ENCODE measurements around the gene ALG2.
"Not testable (repeated sequence)": the region's sequence is repeated elsewhere in the genome, so short reads cannot be mapped to it uniquely, and the experiment has no call there.

The ALG2 gene

DNA sequence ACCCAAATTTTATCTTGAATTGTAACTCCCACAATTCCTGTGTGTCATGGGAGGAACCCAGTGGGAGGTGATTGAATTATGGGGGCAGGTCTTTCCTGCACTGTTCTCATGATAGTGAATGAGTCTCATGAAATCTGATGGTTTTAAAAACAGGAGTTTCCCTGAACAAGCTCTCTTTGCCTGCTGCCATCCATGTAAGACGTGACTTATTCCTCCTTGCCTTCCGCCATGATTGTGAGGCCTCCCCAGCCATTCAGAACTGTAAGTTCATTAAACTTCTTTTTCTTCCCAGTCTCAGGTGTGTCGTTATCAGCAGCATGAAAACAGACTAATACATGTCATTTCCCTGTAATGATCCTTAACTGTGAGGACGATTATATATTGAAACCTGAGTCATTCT lies 16.1 kb upstream of the ALG2 start:
- not testable (repeated sequence) for DNase-seq (ENCODE audit: low read depth in 2 of 2)

- no peak for DNase-seq (ENCODE audit: low read depth in 2 of 2)
Measured at GRCh38 chr9:99237356-99237755, 15.6 kb upstream of the ALG2 start.

DNA sequence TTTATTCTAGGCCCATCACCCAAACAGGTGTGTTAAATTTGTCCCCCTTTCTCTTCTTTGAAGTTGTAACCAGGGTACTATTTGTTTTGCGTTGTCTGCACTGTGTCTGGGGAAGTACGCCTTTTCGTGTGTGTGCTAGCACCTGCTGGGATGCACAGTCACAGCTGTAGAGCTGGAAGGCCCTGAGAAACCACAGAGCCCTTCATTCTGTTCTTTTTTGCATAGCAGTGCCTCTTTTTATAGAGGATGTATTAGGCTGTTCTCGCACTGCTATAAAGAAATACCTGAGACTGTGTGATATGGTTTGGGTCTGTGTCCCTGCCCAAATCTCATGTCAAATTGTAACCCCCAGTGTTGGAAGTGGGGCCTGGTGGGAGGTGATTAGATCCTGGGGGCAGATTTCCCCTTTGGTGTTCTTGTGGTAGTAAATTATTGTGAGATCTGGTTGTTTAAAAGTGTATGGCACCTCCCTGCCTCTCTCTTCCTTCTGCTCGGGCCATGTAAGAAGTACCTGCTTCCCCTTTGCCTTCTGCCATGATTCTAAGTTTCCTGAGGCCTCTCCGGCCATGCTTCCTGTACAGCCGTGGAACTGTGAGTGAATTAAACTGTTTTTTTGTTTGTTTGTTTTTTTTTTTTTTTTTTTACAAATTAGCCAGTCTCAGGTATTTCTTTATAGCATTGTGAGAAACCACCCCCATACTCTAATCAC lies 14.3 kb upstream of the ALG2 start:
- DNase-seq (ENCODE audit: low read depth in 2 of 2), result no peak

DNA sequence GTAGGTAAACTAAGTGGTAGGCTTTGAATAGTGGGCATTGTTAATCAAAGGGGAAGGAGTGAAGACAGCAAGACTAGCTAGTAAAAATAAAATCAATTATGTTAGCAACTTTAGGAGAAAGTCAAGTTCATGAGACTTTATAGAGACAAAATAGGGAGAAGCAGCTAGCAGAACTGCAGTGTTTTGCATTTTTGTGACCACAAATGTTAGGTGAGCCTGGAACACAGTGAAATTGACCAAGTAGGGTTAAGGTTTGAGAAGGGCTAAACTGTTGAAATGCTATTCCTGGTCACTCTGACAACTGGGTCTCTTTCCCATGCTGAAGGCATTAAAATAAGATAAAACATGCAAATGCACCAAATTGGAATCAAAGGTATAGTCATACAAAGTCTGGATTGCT lies 13.3 kb upstream of the ALG2 start:
- no peak for DNase-seq (ENCODE audit: low read depth in 2 of 2)

DNA sequence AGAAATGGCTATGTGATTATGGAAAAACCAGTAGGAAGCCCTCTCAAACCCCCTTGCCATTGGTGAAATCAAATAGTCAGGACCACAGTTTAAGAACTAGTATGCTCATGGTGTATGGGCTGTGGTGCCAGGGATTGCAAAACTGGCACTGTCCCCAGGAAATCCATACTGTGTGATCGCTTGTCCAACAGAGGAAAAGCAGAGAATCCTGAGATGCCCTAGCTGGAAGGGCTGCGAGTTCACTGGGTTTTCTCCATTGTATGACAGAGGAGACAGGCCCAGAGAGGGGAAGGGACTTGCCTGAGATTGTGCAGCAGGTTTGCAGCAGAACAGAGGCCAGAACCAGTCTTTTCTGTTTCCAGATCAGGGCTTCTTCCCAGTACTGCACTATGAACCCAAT lies 12.9 kb upstream of the ALG2 start:
- DNase-seq (ENCODE audit: low read depth in 2 of 2), result no peak

GRCh38 chr9:99231711-99232110 lies 10.0 kb upstream of the ALG2 start:
- peak in 1 of 2 donors; percentile 21 for DNase-seq (ENCODE audit: low read depth in 2 of 2)

DNA sequence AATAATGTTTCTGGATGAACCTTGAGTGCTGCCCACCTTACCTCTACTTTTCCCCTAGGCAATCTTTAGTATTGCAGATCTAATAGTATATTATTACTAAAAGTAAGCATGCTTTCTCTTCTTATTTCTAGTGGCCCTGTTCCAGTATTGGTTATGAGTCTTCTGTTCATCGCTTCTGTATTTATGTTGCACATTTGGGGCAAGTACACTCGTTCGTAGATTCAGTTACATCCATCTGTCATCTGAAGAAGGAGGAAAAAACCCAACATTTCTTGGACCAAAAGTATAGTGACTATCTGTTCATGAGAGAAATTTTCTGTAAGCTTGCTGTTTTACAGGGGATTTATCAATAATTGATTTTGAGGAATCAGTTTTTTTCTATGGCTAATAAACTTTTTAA lies 8.5 kb upstream of the ALG2 start:
- no peak for DNase-seq (ENCODE audit: low read depth in 2 of 2)

DNA sequence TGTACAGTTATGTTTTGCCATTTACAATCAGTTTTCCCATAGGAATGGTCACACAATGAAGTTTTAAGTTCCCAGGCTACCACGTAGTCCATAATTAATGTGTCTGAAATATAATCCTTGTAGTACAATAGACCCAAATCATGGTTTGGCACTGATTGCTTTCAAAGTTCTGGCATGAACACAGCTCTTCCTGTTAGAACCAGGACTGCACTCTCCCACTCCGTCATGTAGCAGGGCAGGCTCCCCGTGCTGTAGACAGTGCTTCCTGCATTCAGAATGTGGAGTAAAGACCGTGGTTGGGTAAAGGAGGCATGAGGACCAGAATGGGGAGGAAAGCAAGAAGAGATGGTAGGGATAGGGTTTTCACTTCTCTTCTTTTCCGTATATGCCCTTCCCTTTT lies 4.3 kb upstream of the ALG2 start:
- no peak for DNase-seq (ENCODE audit: low read depth in 2 of 2)

GRCh38 chr9:99224445-99224844 lies 2.7 kb upstream of the ALG2 start:
- DNase-seq (ENCODE audit: low read depth in 2 of 2), result no peak

DNA sequence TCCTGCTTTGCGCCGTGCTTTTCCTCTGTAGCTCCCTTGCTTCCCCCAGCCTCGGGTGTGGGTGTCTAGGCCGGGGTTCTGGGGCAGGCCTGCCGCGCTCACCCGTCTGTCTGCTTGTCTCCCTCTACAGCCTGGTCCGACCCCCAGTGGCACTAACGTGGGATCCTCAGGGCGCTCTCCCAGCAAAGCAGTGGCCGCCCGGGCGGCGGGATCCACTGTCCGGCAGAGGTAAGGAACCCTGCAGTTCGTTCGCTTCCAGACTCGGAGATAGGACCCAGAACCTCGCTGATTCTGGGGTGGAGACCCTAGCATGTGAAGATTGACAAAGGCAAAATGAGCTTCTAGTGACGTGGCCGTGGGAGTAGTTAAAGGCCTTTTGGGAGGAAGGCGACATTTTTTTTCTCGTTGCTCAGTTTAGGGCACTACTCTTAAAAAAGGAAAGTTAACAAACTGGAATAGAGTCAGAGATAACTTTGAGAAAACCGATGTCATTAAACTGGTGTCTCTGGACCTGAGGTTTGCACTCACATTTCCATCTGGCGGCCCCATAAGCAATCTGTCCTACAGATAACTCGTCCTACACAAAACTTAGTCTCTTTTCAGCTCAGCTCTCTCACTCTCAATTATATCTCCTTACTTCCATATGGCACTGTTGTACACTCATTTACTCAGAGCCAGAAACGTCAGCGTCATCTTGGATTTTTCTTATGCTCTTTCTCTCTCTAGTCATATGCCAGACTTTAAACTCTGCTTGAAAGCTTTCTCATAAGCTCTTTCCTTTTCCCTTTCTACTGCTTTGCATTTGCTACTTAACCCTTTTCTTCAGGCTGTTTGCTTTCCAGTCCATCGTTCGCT lies 901 bp upstream of the ALG2 start:
- DNase-seq (ENCODE audit: low read depth in 2 of 2), result peak in 1 of 2 donors; percentile 0

DNA sequence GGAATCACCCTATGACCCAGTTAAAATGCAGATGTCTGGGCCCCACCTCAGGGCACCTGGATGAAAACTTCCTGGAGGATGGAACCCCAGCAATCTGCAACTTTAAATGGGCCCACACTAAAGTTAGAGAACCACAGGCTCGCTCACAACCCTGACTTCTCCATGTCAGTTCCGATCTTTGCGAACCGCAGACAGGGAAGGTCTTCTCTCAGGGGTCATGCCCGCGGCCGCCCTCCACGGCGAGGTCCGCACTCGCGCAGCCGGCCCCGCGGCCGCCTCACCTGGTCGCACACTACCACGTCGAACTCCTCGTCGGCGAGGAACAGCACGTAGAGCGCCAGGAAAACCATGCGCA lies 499 bp downstream of the ALG2 start:
- DNase-seq (ENCODE audit: low read depth in 2 of 2), result no peak

DNA sequence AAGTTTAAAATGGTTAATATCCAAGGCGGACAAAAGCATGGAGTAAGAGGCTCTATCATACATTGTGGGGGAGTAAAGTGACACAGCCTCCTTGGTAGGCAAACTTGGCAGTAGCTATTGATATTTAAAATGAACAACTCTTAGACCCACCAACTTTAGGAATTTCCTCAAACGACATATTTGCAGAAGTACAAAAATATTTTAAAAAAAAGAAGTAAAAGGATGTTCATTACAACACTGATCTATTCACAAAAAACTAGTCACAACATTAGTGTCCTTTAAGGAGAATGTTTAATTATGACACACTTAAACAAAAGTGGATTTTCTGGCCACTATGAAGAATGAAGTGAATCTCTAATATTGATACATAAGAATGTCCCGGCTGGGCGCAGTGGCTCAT lies 1.7 kb downstream of the ALG2 start:
- no peak for DNase-seq (ENCODE audit: low read depth in 2 of 2)

DNA sequence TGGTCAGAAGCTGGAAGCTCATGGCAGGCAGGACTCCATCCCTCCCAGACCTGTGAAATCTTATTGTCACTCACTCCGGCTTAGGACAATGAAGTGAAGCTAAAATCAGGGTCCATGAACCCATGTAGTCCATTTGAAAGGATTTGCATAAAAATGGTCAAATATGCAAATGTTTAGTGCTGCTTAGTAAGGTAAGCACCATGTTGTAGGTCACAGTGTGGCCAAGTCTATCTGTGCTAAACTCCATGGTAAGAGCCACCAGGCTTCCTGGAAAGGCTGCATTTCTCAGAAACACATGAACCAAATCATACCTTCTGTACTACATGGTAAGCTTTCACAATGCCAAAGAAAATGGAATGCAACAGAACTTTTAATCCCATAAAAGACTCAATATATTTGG lies 5.7 kb downstream of the ALG2 start:
- no peak for DNase-seq (ENCODE audit: low read depth in 2 of 2)

- DNase-seq (ENCODE audit: low read depth in 2 of 2), result no peak
Measured at GRCh38 chr9:99213197-99213596, 8.5 kb downstream of the ALG2 start.

DNA sequence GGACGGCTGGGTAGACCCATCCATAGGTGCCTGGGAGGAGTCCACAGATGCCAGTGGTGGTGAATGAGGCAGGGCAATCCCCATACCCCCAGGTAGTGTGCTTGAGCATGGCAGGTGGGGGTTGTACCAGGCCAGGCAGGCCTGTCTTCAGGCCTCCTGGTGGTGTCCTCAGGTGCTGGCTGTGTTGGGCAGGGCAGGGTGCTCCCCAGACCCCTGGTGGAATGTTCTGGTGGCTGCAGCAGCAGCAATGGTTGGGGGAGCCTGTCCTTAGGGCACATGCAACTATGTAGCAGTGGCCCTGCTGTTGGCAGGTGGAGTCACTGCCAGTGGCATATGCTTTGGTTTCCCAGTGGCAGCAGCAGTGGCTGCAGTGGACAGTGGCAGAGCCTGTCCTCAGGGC lies 10.0 kb downstream of the ALG2 start:
- DNase-seq (ENCODE audit: low read depth in 2 of 2), result no peak

DNA sequence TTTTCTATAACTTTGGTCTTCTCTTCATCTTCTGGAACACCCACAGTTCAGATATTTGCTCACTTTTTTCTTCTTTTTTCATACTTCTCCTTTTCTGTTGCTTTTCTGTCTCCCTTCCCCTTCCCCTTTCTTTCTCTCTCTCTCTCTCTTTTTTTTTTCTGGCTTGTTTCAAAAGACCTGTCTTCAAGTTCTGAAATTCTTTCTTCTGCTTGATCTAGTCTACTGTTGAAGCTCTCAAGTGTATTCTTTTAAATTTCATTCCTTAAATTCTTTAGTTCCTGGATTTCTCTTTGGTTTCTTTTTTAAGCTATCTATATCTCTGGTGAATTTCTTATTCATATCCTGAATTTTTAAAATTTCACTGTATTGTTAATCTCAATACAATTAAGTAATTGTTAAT lies 11.2 kb downstream of the ALG2 start:
- no peak for DNase-seq (ENCODE audit: low read depth in 2 of 2)

GRCh38 chr9:99201603-99202002 lies 20.1 kb downstream of the ALG2 start:
- DNase-seq (ENCODE audit: low read depth in 2 of 2), result no peak

- DNase-seq (ENCODE audit: low read depth in 2 of 2), result no peak
Measured at GRCh38 chr9:99199938-99200539, 21.7 kb downstream of the ALG2 start.

- no peak for DNase-seq (ENCODE audit: low read depth in 2 of 2)
Measured at GRCh38 chr9:99197987-99198386, 23.8 kb downstream of the ALG2 start.

GRCh38 chr9:99197124-99197630 lies 24.6 kb downstream of the ALG2 start:
- DNase-seq (ENCODE audit: low read depth in 2 of 2), result no peak

DNA sequence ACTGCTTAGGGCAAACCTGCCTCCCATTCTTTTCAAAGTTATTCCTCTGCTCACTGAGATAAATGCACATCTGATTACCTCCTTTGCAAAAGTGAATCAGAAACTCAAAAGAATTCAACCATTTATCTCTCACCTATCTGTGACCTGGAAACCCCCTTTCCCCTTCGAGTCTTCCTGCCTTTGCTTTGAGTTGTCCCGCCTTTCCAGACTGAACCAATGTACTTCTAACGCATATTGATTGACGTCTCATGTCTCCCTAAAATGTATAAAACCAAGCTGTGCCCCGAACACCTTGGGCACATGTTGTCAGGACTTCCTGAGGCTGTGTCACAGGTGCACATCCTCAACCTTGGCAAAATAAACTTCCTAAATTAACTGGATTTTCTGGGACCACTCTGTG lies 25.3 kb downstream of the ALG2 start:
- not testable (repeated sequence) for DNase-seq (ENCODE audit: low read depth in 2 of 2)

DNA sequence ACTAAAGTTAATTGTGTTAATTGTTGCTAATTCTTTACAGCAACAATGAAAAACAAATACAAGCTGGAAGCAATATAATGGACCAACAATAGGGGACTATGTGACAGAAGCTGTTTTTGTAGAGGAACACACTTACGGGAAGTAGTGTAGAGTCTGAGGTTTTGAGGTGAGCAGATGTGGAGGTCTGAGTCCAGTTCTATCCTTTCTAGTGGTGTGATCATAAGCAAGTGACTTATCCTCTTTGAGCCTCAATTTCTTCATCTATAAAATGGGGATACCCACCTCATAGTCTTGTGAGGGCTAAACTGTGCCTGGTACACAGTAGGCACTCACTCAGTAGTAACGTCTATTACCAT lies 28.3 kb downstream of the ALG2 start:
- no peak for DNase-seq (ENCODE audit: low read depth in 2 of 2)
